ENCODE data around the gene GAS7. TPM values are rescaled to one million over a fixed set of nuclear protein-coding genes. Genes with fewer than 3 reads are reported as not detected.

The GAS7 gene
- total and polyA plus RNA-seq, 4 donors, result 9.0 to 112 (median 46.1) TPM

GRCh38 chr17:9937901-9938300, 260.5 kb downstream of the GAS7 start:
- no peak overlapping the region for H3K4me3 ChIP-seq
- peaks cover 0 to 41% (median 17%) of the 10 kb centered on the region in 4 donors for H3K36me3 ChIP-seq (ENCODE audit: control insufficient read depth in 4 of 4, insufficient read depth in 4 of 4, low read length in 4 of 4)
- H3K27ac ChIP-seq (ENCODE audit: low read depth in 1 of 2, low read length in 1 of 2), result no peak overlapping the region
- DNase-seq (no peak), ATAC-seq (ENCODE audit: insufficient read depth, low FRiP score) (no peak)
- no peak for TF ChIP-seq CTCF (IDR thresholded peaks at IDR 0.05; ENCODE audit: control extremely low read depth, extremely low read depth)
- H3K9me3 ChIP-seq (ENCODE audit: control insufficient read depth in 4 of 4, insufficient read depth in 3 of 4, low read length in 3 of 4), result peaks cover 0 to 4% (median 1%) of the 10 kb centered on the region in 4 donors
- peaks cover 0 to 8% (median 4%) of the 10 kb centered on the region in 5 donors for H3K4me1 ChIP-seq (ENCODE audit: control insufficient read depth in 5 of 5, insufficient read depth in 5 of 5, low read length in 5 of 5)
- H3K27me3 ChIP-seq (ENCODE audit: control insufficient read depth in 3 of 3, insufficient read depth in 3 of 3, low read length in 2 of 3), result no peaks in the 10 kb centered on the region
- 96% methylated on average over 9 of the region's 9 CpGs for WGBS, 2 donors
- no peak overlapping the region for H3K9ac ChIP-seq (ENCODE audit: insufficient read depth in 1 of 2, low read length in 2 of 2)

GRCh38 chr17:9937241-9937761, 261.1 kb downstream of the GAS7 start:
- WGBS, 2 donors, result 77 to 81% methylated on average over 13 of the region's 13 CpGs
- Histone ChIP-seq H3K9me3 (ENCODE audit: control insufficient read depth in 4 of 4, insufficient read depth in 3 of 4, low read length in 3 of 4) (peaks cover 0 to 4% (median 1%) of the 10 kb centered on the region in 4 donors), H3K9ac (ENCODE audit: insufficient read depth in 1 of 2, low read length in 2 of 2) (no peak overlapping the region), H3K27ac (ENCODE audit: low read depth in 1 of 2, low read length in 1 of 2) (peak overlapping the region in 1 of 2 donors; percentile 26), H3K27me3 (ENCODE audit: control insufficient read depth in 3 of 3, insufficient read depth in 3 of 3, low read length in 2 of 3) (no peaks in the 10 kb centered on the region), H3K4me3 (no peak overlapping the region), H3K4me1 (ENCODE audit: control insufficient read depth in 5 of 5, insufficient read depth in 5 of 5, low read length in 5 of 5) (peaks cover 0 to 8% (median 4%) of the 10 kb centered on the region in 5 donors), H3K36me3 (ENCODE audit: control insufficient read depth in 4 of 4, insufficient read depth in 4 of 4, low read length in 4 of 4) (peaks cover 0 to 39% (median 13%) of the 10 kb centered on the region in 4 donors)
- DNase-seq (peak; percentile 46 to 71 (median 61)), ATAC-seq (ENCODE audit: insufficient read depth, low FRiP score) (no peak)
- TF ChIP-seq CTCF (IDR thresholded peaks at IDR 0.05; ENCODE audit: control extremely low read depth, extremely low read depth), result no peak

- Histone ChIP-seq H3K36me3 (ENCODE audit: control insufficient read depth in 4 of 4, insufficient read depth in 4 of 4, low read length in 4 of 4) (peaks cover 0 to 43% (median 17%) of the 10 kb centered on the region in 4 donors), H3K4me3 (no peak overlapping the region), H3K27ac (ENCODE audit: low read depth in 1 of 2, low read length in 1 of 2) (no peak overlapping the region), H3K9me3 (ENCODE audit: control insufficient read depth in 4 of 4, insufficient read depth in 3 of 4, low read length in 3 of 4) (peaks cover 0 to 4% (median 1%) of the 10 kb centered on the region in 4 donors), H3K9ac (ENCODE audit: insufficient read depth in 1 of 2, low read length in 2 of 2) (no peak overlapping the region), H3K27me3 (ENCODE audit: control insufficient read depth in 3 of 3, insufficient read depth in 3 of 3, low read length in 2 of 3) (peaks cover 0 to 3% (median 0%) of the 10 kb centered on the region in 3 donors), H3K4me1 (ENCODE audit: control insufficient read depth in 5 of 5, insufficient read depth in 5 of 5, low read length in 5 of 5) (peaks cover 0 to 8% (median 4%) of the 10 kb centered on the region in 5 donors)
- DNase-seq (no peak), ATAC-seq (ENCODE audit: insufficient read depth, low FRiP score) (no peak)
- WGBS, 2 donors, result 74 to 83% methylated on average over 3 of the region's 3 CpGs
- no peak for TF ChIP-seq CTCF (IDR thresholded peaks at IDR 0.05; ENCODE audit: control extremely low read depth, extremely low read depth)
These were observed 262.3 kb downstream of the GAS7 start for GRCh38 chr17:9936095-9936494.
